Stimulated activated CD8-positive, alpha-beta memory T cell treated with anti-CD3 and anti-CD28 coated beads, Interleukin-4, amount 100 ng/mL, for 4 hours (primary cell): ENCODE measurements around the gene UNC5CL.

Source experiments
- DNase-seq, 2 donors: peaks; one replicate each; pipeline ENCODE4 v3.0.0-alpha.2; 2020; ENCODE audit warnings: low read depth in 2 of 2, low spot score in 1 of 2

Gene UNC5CL

GRCh38 chr6:41063884-41064285 is 24.9 kb upstream of the UNC5CL start:
- DNase-seq, result no peak

- no peak for DNase-seq
Observed at GRCh38 chr6:41062056-41062455, 23.0 kb upstream of the UNC5CL start.

- no peak for DNase-seq
Observed at GRCh38 chr6:41061196-41061726, 22.2 kb upstream of the UNC5CL start.

- DNase-seq, result no peak
Observed at GRCh38 chr6:41059556-41059955, 20.5 kb upstream of the UNC5CL start.

- no peak for DNase-seq
Observed at GRCh38 chr6:41058783-41059181, 19.8 kb upstream of the UNC5CL start.

- no peak for DNase-seq
Observed at GRCh38 chr6:41056768-41057490, 17.9 kb upstream of the UNC5CL start.

- no peak for DNase-seq
Observed at GRCh38 chr6:41055149-41055548, 16.1 kb upstream of the UNC5CL start.

GRCh38 chr6:41054511-41054910 is 15.5 kb upstream of the UNC5CL start:
- no peak for DNase-seq

- no peak for DNase-seq
Observed at GRCh38 chr6:41053041-41053440, 14.0 kb upstream of the UNC5CL start, which contains the start of gene APOBEC2. APOBEC2 (plus strand) TSS chr6:41053202; CDS start chr6:41053348, 146 bp downstream.

GRCh38 chr6:41051873-41052272 is 12.9 kb upstream of the UNC5CL start:
- DNase-seq, result no peak

- DNase-seq, result no peak
Observed at GRCh38 chr6:41050536-41050935, 11.5 kb upstream of the UNC5CL start.

GRCh38 chr6:41049955-41050354 is 10.9 kb upstream of the UNC5CL start:
- no peak for DNase-seq

- DNase-seq, result no peak
Observed at GRCh38 chr6:41049521-41049920, 10.5 kb upstream of the UNC5CL start.

GRCh38 chr6:41047745-41048732 is 9.0 kb upstream of the UNC5CL start:
- no peak for DNase-seq

GRCh38 chr6:41047306-41047705 is 8.3 kb upstream of the UNC5CL start:
- DNase-seq, result no peak

GRCh38 chr6:41046084-41046483 is 7.1 kb upstream of the UNC5CL start:
- DNase-seq, result no peak

- DNase-seq, result no peak
Observed at GRCh38 chr6:41045664-41046063, 6.6 kb upstream of the UNC5CL start.

- no peak for DNase-seq
Observed at GRCh38 chr6:41043151-41043550, 4.1 kb upstream of the UNC5CL start.

- no peak for DNase-seq
Observed at GRCh38 chr6:41042226-41043055, 3.4 kb upstream of the UNC5CL start, which contains the start of gene TSPO2. TSPO2 (plus strand) TSS chr6:41042467; CDS start chr6:41042986, 519 bp downstream.

GRCh38 chr6:41040940-41041536 is 2.0 kb upstream of the UNC5CL start:
- no peak for DNase-seq
